GM19023 (cell line): Measurements from ENCODE around the gene ARHGAP44.

Experiments
- ATAC-seq: cut with Tn5 transposase; IDR thresholded peaks from one replicate; pipeline ENCODE4 v1.9.1; 2021; ENCODE audit warnings: mild to moderate bottlenecking, moderate library complexity; ENCODE audit not compliant: unreplicated experiment

Gene ARHGAP44

DNA sequence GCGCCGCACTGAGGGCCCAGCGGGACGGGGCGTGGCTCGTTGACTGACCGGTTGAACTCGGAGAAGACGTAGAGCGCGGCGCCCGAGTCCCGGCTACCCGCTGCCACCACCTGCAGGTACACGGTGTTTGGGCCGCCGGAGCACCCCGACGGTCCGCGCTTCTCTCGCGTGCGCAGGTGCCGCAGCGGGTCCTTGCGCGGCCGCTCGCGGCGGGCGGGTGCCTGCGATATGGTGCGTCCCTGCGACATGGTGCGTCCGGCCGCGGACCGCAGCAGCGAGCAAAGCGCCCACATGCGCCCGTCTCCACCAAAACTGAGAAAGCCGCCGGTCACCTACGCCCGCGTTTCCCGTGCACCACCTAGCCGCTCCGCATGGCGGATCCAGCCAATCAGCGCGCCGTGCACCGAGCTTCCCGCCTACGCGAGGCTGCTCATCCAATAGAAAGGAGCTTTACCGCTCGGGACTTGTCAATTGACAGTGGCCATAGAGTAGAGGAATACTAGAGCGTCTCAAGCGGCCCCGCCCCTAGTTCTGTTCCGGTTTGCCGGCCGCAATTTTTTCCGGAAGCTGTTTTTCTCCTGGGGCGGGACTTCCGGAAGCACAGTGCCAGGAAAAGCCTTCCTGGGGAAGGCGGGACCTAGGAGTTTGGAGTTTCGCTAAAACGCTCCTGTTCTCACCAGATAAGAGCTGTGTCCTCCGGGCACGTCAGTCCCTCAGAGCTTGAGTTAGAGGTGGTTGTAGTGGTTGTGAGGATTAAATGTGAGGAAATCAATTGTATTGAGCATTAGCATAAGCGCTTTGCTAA, 228.6 kb downstream of the ARHGAP44 start, which contains the start of gene ELAC2:
Gene ELAC2 (minus strand): TSS at position 373 of the 805 bp plus-strand sequence. CDS start 80 bp downstream, at position 293.
- peak; percentile 99 for ATAC-seq

DNA sequence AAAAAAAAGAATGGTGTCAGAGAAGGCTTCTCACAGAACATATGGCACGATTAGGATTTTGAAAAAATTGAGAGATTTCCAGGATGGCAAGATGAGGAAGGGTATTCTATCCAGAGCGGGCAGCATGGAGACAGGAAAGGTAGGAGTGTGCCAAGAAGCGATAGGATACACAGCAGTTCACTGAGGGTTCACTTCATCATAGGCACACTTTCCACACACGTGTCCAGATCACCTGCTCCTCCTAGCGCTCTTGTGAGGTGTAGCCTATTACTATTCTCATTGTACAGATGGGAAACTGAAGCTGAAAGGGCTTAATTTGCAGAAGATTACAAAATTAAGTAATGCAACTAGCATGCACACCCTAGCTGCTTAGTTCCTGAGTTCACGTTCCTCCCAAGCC, 234.7 kb downstream of the ARHGAP44 start:
- peak; percentile 5 for ATAC-seq

DNA sequence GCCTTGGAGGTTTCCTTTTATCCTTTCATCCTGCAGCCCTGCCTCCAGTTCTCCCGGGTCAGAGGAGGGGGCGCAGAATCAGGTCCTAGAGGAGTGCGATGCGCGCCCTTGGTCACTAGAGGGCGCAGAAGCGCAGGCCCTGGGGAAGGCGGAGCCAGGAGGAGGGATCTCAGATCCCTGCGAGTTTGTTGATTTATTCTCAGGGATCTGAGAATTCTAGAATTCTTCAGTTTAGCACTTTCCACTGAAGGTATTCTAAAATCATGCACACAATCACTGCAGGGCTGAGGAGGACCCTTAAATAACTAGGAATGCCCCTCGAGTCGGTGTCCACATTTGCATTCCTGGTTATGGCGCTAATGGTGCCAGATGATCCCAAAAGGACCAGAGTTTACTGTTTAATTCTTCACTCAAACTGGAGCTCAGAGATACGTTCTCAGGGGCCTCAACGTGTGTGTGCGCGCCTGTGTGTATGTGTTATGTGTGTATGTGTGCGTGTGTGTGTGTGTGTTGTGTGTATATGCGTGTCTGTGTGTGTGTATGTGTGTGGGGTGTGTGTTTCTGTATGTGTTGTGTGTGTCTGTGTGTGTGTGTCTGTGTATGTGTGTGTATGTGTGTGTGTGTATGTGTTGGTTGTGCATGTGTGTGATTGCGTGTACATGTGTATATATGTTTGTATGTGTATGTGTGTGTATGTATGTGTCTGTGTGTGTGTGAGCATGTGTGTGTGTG, 235.4 kb downstream of the ARHGAP44 start:
- peak; percentile 95 for ATAC-seq

DNA sequence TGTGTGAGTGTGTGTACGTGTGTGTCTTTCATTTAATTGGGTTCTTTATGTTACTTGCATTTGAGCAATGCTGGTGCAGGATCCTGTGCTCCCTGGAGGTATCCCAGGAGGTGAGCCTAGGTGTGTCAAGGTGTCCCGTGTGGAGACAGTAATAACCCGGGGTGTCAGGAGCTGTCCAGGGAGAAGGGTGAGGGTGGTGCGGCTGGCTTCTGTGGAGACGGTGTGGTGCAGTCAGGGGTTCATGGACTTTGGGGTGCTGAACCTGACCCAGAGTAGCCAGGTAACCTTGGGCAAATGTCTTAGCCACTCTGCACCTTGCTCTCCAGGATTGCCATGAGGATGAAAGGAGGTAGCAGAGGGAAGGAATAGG, 235.9 kb downstream of the ARHGAP44 start:
- ATAC-seq: no peak

DNA sequence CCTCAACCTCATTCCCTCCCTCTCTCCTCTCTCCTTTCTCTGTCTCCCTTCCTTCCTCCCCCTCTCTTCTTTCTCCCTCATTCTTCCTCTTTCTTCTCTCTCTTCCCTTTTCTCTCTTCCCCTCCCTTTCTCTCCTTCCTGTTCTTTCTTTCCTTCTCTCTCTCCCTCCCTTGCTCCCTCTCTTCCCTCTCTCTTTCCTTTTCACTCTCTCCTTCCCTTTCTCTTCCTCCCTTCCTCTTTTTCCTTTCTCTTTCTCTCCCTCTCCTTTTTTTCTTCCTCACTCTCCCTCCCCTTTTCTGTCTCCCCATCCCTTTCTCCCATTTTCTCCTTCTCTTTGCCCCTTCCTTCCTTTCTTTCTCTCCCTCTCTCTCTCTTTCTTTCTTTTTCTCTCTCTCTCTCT, 236.4 kb downstream of the ARHGAP44 start:
- no peak for ATAC-seq

DNA sequence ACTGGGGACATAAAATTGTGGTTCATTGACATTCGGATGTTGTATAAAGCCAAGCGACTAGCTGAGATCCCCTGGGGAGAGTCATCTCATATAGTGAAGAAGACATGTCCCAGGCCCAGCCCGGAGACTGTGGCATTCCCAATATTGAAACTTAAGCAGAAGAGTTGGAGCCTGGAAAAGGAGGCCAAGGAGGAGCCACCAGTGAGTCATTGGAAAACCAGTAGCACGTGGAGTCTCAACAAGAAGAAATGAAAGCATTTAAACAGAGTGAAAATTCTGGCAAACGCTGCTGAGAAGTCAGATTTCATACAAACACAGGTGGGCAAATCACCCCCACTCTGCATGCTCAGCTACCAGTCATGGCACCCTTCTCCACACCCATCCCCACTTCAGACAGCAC, 237.9 kb downstream of the ARHGAP44 start:
- ATAC-seq: no peak

DNA sequence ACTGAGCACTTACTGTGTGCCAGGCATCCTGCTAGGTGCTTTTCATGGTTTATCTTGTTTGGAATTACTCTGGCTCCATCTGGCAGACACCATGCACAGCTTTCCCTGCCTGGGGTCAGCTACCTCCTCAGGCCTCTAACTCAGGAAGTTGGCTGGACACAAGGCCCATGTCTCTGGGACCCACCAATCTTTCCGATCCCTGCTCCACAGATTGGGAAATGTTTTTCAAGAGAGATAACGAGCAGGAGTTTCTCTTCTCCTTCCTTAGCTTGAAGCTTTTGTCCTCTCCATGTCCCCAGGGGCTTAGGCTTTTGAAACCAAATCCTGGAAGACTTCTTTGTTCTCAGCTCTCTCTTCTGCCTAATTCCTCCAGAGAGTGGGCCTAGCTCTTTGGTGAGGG, 240.0 kb downstream of the ARHGAP44 start:
- no peak for ATAC-seq

DNA sequence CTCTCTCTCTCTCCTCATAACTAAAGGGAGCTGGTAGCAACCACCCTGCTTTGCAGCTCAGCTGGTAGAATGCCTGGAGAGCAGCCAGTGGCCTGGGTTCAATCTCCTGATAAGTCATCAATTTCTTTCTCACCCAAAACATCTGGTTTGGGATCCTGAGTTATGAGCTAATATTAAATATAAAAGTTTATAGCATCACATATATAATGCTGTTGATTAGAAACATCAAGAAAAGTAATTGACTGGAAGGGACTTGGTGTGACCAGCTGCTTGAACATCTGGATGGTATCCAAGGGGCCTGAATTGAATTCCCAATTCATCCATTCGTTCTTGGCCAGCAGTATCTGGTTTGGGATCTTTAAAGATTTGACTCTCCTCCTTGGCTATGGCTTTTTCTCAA, 240.8 kb downstream of the ARHGAP44 start:
- ATAC-seq: no peak

DNA sequence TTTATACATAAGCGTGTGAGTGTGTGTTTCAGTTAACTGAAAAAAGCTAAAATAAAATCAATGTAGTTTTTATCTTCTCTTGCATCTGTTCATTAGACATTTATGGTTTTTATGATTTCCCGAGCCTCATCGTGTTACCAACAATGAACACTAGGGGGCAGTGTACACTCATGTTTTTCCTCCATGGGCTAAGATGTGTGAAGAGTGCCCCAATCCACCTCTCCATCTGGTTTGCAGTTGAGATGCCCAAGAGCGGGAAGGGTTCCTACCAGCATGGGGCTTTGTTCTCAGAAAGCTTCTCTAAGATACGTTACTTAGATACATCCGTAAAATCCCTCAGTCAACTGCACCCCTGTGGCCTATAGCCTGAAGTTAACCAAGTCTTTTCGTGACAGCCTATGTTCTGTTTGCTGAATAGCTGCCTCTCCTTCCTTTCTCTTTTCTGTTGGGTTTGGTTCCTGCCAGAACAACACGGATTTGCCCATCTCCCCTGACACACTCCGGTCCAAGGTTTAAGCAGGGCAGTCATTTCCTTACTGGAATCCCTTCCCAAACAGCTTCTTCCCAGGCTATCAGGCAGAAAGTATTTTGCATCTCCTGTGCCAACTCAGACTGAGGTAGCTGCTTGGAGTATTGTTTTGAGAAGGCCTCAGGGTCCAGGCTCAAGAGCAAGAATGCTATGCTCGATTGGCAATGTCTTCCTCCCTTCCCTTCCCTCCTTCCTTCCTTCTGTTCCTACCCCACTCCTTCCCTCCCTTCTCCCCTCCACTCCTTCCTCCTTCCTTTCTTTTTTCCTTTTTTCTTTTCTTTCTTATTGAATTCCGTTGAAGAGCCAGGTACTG, 241.4 kb downstream of the ARHGAP44 start:
- no peak for ATAC-seq

DNA sequence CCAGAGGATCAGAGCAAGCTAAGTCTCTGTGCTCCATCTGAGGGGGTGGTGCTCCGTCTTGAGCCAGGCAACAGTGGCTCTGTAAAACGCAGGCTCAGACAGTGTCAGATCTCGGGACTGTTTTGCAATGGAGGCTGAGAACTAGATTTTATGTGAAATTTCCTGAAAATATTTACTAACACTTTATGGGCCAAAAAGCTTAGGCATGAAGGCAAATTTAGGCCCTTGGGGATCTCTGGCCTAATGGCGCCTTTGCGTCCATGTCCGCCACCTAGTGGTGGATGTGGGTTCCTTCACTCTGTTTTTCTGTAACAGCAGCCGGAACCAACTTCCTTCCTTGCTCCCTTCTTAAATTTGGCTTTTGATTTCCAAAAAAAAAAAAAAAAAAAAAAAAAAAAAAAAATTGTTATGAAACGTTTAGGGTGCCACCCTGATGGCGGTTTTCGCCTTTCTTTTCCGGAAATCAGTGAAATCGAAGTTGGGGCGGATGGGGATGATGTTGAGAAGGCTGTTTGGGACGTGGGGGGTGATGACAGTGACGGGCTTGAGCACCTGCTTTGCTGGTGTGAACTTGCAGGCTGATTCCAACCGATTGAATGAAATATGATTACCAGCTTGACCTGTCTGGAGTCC, 242.5 kb downstream of the ARHGAP44 start:
- no peak for ATAC-seq

DNA sequence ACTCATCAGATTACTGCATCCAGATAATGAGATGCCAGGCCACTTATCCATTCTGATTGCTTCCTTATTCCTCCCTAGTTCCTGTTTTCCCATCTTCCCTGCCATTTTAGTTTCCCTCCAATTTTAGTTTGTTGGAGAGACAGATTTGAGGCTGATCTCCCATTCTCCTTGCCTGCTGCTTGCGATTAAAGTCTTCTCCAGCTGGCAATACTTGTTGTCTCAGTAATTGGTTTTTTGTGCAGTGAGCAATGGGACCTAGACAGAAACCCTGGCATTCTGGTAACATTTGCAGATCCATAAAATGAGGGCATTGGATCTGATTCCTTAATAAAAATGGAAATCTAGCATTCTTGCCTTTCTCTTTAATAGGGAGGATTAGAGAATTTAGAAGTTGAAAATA, 246.1 kb downstream of the ARHGAP44 start:
- ATAC-seq: no peak

DNA sequence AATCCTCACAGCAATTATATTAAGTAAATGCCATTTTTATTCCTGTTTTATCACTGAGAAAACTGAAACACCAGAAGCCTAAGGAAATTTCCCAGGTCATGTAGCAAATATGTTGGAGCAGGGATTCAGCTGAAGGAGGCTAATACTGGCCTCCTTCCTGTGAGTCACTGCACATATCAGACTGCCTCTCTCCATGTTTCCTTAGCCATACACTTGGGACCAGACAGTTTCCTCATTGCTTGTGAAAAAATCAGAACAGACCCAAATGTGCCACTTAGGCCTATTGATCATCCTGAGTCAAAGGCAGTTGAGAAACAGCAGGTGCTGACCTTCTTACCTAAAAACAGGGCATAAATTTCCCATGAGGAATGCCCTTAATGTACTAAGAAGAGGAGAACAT, 247.5 kb downstream of the ARHGAP44 start:
- ATAC-seq: no peak

DNA sequence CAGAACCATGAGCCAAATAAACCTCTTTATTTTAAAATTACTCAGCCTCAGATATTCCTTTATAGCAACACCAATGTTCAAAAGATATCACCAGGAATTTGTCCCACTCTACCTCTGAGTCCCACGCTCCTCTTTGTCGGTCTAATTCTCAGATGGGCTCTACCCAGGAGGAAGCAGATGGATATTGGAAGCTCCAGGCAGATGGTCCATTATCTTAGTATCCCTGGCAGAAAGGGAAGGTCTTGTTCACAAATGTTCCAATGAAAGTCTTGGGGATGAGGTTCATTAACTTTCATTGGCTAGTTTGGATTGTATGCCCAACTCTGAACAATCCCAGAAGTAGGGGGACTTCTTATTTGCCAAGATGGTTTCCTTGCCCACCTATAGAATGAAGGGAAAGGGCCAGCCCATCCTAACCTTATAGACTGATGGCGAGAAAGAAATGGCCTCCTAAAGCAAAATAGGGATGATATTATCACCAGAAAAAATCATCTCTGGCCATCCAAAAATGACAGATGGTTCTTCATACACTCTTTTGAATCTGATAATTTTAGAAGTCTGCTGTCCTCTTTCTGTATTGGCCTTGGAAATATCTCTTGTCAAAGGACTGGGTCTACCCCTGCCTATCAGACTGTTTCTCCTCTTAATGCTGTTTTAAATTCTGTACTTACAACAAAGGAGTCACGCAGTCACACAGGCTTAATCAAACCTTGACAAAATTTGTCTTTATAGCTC, 249.8 kb downstream of the ARHGAP44 start:
- no peak for ATAC-seq
